ENCODE results near the gene JCAD. TPM values are rescaled to one million over a fixed set of nuclear protein-coding genes. Genes with fewer than 3 reads are reported as not detected.

The JCAD gene
- total RNA-seq, 1 donor from 2014 or later: 27.3 TPM

- FAIRE-seq: no peak
- Mint-ChIP-seq H3K4me3 (ENCODE audit: unreplicated experiment) (no peak overlapping the region), H3K4me1 (ENCODE audit: low read depth, unreplicated experiment) (peaks cover 7% of the 10 kb centered on the region), H3K36me3 (ENCODE audit: low read depth, unreplicated experiment) (no peaks in the 10 kb centered on the region), H3K27me3 (ENCODE audit: low read depth, unreplicated experiment) (peaks cover 6% of the 10 kb centered on the region), H3K27ac (ENCODE audit: unreplicated experiment) (no peak overlapping the region), H3K9me3 (ENCODE audit: unreplicated experiment) (no peaks in the 10 kb centered on the region)
- Histone ChIP-seq H2AFZ (ENCODE audit: low read depth, low read length) (no peak overlapping the region), H3K9me3 (ENCODE audit: insufficient read depth, low read depth, low read length) (no peaks in the 10 kb centered on the region), H3K79me2 (ENCODE audit: insufficient read depth, low read length) (no peaks in the 10 kb centered on the region), H4K20me1 (ENCODE audit: insufficient read depth, low read length) (no peaks in the 10 kb centered on the region), H3K4me2 (ENCODE audit: low read length) (no peak overlapping the region), H3K4me3 (ENCODE audit: insufficient read depth, low read depth, low read length) (no peak overlapping the region), H3K9ac (ENCODE audit: low read length) (no peak overlapping the region), H3K36me3 (ENCODE audit: insufficient read depth, low read length) (no peaks in the 10 kb centered on the region), H3K27me3 (ENCODE audit: insufficient read depth, low read length) (peaks cover 4% of the 10 kb centered on the region), H3K27ac (ENCODE audit: low read depth, low read length) (no peak overlapping the region), H3K4me1 (ENCODE audit: insufficient read depth, low read length) (no peaks in the 10 kb centered on the region)
- TF ChIP-seq EZH2 (IDR thresholded peaks at IDR 0.05; ENCODE audit: insufficient read depth, low read length): no peak
- TF ChIP-seq CTCF (IDR thresholded peaks at IDR 0.05; ENCODE audit: insufficient read depth, low read depth, low read length): no peak
- no peak for DNase-seq (ENCODE audit: low read depth)
Observed at GRCh38 chr10:30075481-30075880, 16.1 kb upstream of the JCAD start.

GRCh38 chr10:30074933-30075332 is 15.5 kb upstream of the JCAD start:
- TF ChIP-seq EZH2 (IDR thresholded peaks at IDR 0.05; ENCODE audit: insufficient read depth, low read length): no peak
- TF ChIP-seq CTCF (IDR thresholded peaks at IDR 0.05; ENCODE audit: insufficient read depth, low read depth, low read length): no peak
- Mint-ChIP-seq H3K36me3 (ENCODE audit: low read depth, unreplicated experiment) (no peaks in the 10 kb centered on the region), H3K4me1 (ENCODE audit: low read depth, unreplicated experiment) (peaks cover 4% of the 10 kb centered on the region), H3K27ac (ENCODE audit: unreplicated experiment) (no peak overlapping the region), H3K4me3 (ENCODE audit: unreplicated experiment) (no peak overlapping the region), H3K27me3 (ENCODE audit: low read depth, unreplicated experiment) (peaks cover 6% of the 10 kb centered on the region), H3K9me3 (ENCODE audit: unreplicated experiment) (no peaks in the 10 kb centered on the region)
- no peak for DNase-seq (ENCODE audit: low read depth)
- Histone ChIP-seq H4K20me1 (ENCODE audit: insufficient read depth, low read length) (no peaks in the 10 kb centered on the region), H2AFZ (ENCODE audit: low read depth, low read length) (no peak overlapping the region), H3K36me3 (ENCODE audit: insufficient read depth, low read length) (no peaks in the 10 kb centered on the region), H3K27me3 (ENCODE audit: insufficient read depth, low read length) (peaks cover 4% of the 10 kb centered on the region), H3K4me2 (ENCODE audit: low read length) (no peak overlapping the region), H3K9ac (ENCODE audit: low read length) (no peak overlapping the region), H3K79me2 (ENCODE audit: insufficient read depth, low read length) (no peaks in the 10 kb centered on the region), H3K4me1 (ENCODE audit: insufficient read depth, low read length) (no peaks in the 10 kb centered on the region), H3K27ac (ENCODE audit: low read depth, low read length) (no peak overlapping the region), H3K4me3 (ENCODE audit: insufficient read depth, low read depth, low read length) (no peak overlapping the region), H3K9me3 (ENCODE audit: insufficient read depth, low read depth, low read length) (no peaks in the 10 kb centered on the region)
- FAIRE-seq: no peak

- Histone ChIP-seq H3K9ac (ENCODE audit: low read length) (no peak overlapping the region), H3K4me1 (ENCODE audit: insufficient read depth, low read length) (no peaks in the 10 kb centered on the region), H3K4me2 (ENCODE audit: low read length) (no peak overlapping the region), H3K36me3 (ENCODE audit: insufficient read depth, low read length) (no peaks in the 10 kb centered on the region), H4K20me1 (ENCODE audit: insufficient read depth, low read length) (no peaks in the 10 kb centered on the region), H3K27ac (ENCODE audit: low read depth, low read length) (no peak overlapping the region), H3K79me2 (ENCODE audit: insufficient read depth, low read length) (no peaks in the 10 kb centered on the region), H2AFZ (ENCODE audit: low read depth, low read length) (no peak overlapping the region), H3K27me3 (ENCODE audit: insufficient read depth, low read length) (peaks cover 4% of the 10 kb centered on the region), H3K9me3 (ENCODE audit: insufficient read depth, low read depth, low read length) (no peaks in the 10 kb centered on the region), H3K4me3 (ENCODE audit: insufficient read depth, low read depth, low read length) (no peak overlapping the region)
- H3K27ac Mint-ChIP-seq (ENCODE audit: unreplicated experiment): no peak overlapping the region
- FAIRE-seq (no peak), DNase-seq (ENCODE audit: low read depth) (no peak)
- TF ChIP-seq EZH2 (IDR thresholded peaks at IDR 0.05; ENCODE audit: insufficient read depth, low read length) (no peak), CTCF (IDR thresholded peaks at IDR 0.05; ENCODE audit: insufficient read depth, low read depth, low read length) (no peak)
- H3K4me1 Mint-ChIP-seq (ENCODE audit: low read depth, unreplicated experiment): peaks cover 2% of the 10 kb centered on the region
- H3K36me3 Mint-ChIP-seq (ENCODE audit: low read depth, unreplicated experiment): no peaks in the 10 kb centered on the region
- H3K4me3 Mint-ChIP-seq (ENCODE audit: unreplicated experiment): no peak overlapping the region
- H3K27me3 Mint-ChIP-seq (ENCODE audit: low read depth, unreplicated experiment): peaks cover 6% of the 10 kb centered on the region
- H3K9me3 Mint-ChIP-seq (ENCODE audit: unreplicated experiment): no peaks in the 10 kb centered on the region
Observed at GRCh38 chr10:30074090-30074489, 14.7 kb upstream of the JCAD start.

Data from astrocyte (in vitro differentiated cells and primary cell).